NCI-H526 (cell line): ENCODE results near the gene BHLHE23.
A peak's percentile ranks its signal among the peaks of the same experiment; 100 is the strongest.

ENCODE experiments used
- DNase-seq, 2 experiments: peaks; one replicate each; lab custom pipeline; 2025; lab: John Stamatoyannopoulos, UW

The BHLHE23 gene

GRCh38 chr20:63006540-63007359 lies at the start of gene BHLHE23:
Gene BHLHE23, minus strand, starts transcription at chr20:63006964. Its CDS starts 190 bp downstream, at chr20:63006774.
- DNase-seq, result peak in 1 of 2 experiments; percentile 71

GRCh38 chr20:63055575-63056235 lies 48.9 kb upstream of the BHLHE23 start:
- no peak for DNase-seq

- no peak for DNase-seq
Observed at GRCh38 chr20:63054681-63055240, 48.0 kb upstream of the BHLHE23 start.

- no peak for DNase-seq
Observed at GRCh38 chr20:63054103-63054474, 47.3 kb upstream of the BHLHE23 start.

- no peak for DNase-seq
Observed at GRCh38 chr20:63053432-63054102, 46.8 kb upstream of the BHLHE23 start.

- no peak for DNase-seq
Observed at GRCh38 chr20:63052571-63053431, 46.0 kb upstream of the BHLHE23 start.

- DNase-seq, result no peak
Observed at GRCh38 chr20:63051911-63052310, 45.1 kb upstream of the BHLHE23 start.

- no peak for DNase-seq
Observed at GRCh38 chr20:63051186-63051860, 44.6 kb upstream of the BHLHE23 start.

GRCh38 chr20:63050406-63050805 lies 43.6 kb upstream of the BHLHE23 start:
- no peak for DNase-seq

GRCh38 chr20:63049561-63050221 lies 42.9 kb upstream of the BHLHE23 start:
- no peak for DNase-seq

GRCh38 chr20:63049191-63049518 lies 42.4 kb upstream of the BHLHE23 start:
- DNase-seq, result no peak

- no peak for DNase-seq
Observed at GRCh38 chr20:63048516-63049190, 41.9 kb upstream of the BHLHE23 start.

GRCh38 chr20:63047946-63048345 lies 41.2 kb upstream of the BHLHE23 start:
- no peak for DNase-seq

- DNase-seq, result no peak
Observed at GRCh38 chr20:63047267-63047666, 40.5 kb upstream of the BHLHE23 start.

- DNase-seq, result no peak
Observed at GRCh38 chr20:63046841-63047240, 40.1 kb upstream of the BHLHE23 start.

- no peak for DNase-seq
Observed at GRCh38 chr20:63045991-63046390, 39.2 kb upstream of the BHLHE23 start.

- DNase-seq, result no peak
Observed at GRCh38 chr20:63045401-63045800, 38.6 kb upstream of the BHLHE23 start.

GRCh38 chr20:63044605-63045004 lies 37.8 kb upstream of the BHLHE23 start:
- DNase-seq, result no peak

- no peak for DNase-seq
Observed at GRCh38 chr20:63044204-63044600, 37.4 kb upstream of the BHLHE23 start.
